GM19463 (cell line): Measurements from ENCODE around the gene LEKR1.
"Not testable (repeated sequence)": the region's sequence is repeated elsewhere in the genome, so short reads cannot be mapped to it uniquely, and the experiment has no call there.

Experiments
- ATAC-seq: cut with Tn5 transposase; IDR thresholded peaks from one replicate; pipeline ENCODE4 v1.9.1; 2021; ENCODE audit warnings: mild to moderate bottlenecking, moderate library complexity; ENCODE audit not compliant: unreplicated experiment

The LEKR1 gene

DNA sequence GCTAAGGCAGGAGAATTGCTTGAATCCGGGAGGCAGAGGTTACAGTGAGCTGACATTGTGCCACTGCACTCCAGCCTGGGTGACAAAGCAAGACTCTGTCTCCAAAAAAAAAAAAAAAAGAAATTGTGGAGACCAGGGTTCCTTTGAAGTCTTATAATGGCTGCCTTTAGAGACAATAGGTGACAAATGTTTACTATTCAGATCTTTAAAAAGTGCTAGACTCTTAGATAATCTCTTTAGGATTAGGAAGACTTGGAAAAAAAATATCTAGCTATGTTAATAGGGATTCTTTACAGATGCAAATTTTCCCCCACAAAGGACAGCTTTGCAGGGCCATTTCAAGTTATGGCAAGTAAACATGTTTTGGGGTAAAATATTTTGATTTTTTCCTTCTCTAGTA is 71.7 kb downstream of the LEKR1 start:
- not testable (repeated sequence) for ATAC-seq

DNA sequence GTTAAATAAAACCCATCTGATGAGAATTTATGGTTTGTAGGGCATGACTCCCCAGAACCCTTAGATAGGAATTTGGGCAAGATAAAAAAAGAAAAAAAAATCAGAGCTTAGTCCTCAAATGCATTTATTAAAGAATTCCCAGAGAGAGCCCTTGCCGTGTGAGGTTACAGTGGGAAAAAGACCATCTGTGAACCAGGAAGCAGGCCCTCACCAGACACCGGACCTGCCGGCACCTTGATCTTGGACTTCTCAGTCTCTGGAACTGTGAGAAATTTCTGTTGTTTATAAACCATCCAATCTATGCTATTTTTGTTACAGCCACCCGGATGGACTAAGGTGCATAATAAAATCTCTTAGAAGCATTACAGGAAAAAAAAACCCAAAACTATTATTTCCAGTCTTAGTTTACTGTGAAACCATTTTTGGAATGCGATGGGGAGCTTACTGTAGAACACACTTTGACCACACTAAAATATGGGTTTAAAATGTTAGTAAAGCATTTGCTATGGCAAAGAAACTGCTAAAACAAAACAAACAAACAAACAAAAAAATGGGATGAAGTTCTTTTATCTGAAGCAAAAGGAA is 72.2 kb downstream of the LEKR1 start:
- no peak for ATAC-seq

DNA sequence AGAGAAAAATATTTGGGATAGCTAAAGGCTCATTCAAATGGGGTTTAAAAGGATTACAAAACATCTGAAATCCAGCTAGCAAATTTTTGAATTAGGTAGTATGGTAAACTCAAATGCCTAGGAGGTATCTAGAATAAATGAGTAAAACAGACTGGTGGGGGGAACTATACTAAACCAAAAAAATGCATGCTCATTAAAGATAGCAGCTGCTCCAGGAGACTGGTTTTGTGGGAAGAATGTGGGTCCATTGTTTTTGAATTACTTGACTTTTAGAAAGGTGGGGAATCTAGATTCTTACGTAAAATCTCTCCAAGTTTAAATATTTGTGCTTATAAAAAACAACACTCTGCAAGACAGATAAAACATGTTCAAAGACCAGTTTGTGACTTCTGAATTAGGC is 73.8 kb downstream of the LEKR1 start:
- ATAC-seq: no peak

DNA sequence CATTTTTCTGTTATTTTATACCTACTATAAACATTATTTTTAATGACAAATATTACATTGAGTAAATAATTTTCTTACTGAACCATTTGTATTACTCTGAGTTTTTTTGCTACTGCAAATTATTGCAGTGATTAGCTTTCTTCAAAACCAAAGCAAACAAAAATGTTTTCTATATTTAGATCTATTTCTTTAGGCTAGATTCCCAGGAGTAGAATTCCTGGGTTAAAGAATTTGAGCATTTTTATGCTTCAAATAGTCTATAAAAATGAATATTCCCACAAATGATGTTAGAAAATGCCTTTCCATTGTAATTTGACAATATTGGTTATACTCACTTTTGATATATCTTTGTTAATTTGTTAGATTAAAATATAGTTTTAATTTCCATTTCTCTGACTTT is 76.8 kb downstream of the LEKR1 start:
- ATAC-seq: no peak

DNA sequence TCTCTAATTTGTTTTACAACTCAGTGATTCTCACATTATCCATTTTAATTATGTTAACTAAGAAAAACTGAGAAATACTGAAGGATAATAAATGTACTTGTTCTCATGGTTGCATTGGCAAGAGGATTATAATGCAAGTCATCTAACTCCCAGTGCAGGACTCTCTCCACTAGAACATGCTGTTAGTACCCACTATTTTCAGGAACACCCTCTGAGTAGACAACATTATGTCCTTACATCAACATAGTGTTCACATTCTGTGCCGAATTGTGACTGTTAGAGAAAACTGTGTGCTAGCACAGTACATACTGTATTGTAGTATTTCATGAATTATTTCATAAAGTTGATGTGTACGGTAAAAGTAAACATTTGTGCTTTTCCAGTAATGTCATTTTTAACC is 80.1 kb downstream of the LEKR1 start:
- ATAC-seq: no peak

DNA sequence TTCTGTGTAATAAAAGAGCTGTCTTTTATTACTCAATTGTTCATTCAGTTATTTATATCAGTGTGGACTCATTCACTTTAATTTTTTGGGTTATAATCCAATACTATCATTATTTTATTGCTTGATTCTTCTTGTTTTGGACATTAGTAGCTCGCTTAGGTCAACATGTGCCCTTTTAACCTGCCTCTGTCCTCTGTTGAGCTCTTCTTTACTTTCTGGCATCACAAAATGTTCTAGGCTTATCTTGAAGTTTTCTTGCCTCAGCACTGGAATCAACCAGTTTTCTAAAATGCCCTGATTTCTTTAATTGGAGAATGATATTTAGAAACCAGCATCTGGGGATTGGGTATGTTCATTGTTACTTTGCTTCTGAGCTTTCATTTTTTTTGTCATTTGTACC is 82.2 kb downstream of the LEKR1 start:
- ATAC-seq: no peak

DNA sequence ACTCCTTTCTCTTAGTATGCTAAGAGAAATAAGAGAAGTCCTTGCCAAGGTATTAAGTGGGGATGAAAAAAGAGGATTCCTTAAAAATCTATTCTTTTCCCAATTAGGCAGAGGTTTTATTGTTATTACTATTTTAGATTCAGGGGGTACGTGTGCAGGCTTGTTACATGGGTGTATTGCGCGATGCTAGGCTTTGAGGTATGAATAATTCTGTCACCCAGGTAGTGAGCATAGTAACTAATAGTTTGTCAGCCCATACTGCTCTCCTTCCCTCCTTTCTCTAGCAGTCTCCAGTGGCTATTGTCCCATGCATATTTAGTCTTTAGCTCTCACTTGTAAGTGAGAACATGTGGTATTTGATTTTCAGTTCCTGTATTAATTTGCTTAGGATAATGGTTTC is 83.9 kb downstream of the LEKR1 start:
- ATAC-seq: no peak

DNA sequence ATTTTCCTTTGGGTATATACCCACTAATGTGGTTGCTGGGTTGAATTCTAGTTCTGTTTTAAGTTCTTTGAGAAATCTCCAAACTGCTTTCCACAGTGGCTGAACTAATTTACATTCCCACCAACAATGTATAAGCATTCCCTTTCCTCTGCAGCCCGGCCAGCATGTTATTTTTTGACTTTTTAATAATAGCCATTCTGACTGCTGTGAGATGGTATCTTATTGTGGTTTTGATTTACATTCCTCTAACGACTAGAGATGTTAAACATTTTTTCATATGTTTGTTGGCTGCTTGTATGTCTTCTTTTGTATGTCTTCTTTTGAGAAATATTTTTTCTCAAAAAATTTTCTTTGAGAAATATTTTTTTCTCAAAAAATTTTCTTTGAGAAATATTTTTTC is 84.7 kb downstream of the LEKR1 start:
- ATAC-seq: not testable (repeated sequence)

DNA sequence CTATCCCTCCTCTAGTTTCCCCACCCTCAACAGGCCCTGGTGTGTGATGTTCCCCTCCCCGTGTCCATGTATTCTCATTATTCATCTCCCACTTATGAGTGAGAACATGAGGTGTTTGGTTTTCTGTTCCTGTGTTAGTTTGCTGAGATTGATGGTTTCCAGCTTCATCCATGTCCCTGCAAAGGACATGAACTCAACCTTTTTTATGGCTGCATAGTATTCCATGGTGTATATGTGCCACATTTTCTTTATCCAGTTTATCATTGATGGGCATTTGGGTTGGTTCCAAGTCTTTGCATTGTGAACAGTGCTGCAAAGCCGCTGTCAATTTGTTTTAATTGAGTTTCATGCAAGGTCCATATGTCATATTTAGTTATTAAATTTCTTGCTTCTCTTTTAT is 88.1 kb downstream of the LEKR1 start:
- not testable (repeated sequence) for ATAC-seq

DNA sequence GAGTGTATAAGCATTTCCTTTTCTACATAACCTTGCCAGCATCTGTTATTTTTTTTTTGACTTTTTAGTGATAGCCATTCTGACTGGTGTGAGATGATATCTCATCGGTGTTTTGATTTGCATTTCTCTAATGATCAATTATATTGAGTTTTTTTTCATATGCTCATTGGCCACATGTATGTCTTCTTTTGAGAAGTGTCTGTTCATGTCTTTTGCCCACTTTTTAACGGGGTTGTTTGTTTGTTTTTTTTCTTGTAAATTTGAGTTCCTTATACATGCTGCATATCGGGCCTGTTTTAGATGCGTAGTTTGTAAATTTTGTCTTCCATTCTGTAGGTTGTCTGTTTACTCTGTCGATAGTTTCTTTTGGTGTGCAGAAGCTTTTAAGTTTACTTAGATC is 89.2 kb downstream of the LEKR1 start:
- ATAC-seq: no peak

DNA sequence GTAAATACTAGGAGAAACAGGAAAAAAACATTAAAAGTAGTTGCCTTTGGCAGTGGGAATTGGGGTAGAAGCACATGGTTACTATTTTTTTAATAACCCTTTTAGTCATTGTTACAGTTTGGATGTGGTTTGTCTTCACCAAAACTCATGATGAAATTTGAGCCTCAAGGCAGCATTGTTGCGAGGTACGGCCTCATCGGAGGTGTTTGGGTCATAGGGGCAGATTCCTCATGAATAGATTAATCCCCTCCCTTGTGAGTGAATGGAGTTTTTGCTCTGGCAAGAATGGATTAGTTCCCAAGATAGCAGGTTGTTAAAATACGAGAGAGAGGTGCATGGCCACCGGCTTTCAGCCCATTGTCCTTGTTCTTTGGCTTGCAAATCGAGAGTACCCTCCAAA is 92.6 kb downstream of the LEKR1 start:
- no peak for ATAC-seq

DNA sequence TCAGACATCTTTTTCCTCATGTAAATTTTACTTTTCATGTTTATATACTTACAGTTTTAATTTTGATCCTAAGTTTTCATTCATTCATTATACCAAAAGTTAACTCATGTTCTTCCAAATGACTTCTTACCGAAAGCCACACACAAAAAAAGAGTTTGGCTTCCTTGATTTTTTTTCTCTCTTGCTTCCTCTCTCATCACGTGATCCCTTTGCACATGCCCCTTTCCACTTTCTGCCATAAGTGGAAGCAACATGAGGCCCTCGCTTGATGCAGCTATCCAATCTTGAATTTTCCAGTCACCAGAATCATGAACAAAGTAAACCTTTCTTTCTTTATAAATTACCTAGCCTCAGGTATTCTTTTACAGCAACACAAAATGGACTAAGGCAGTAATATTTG is 93.7 kb downstream of the LEKR1 start:
- ATAC-seq: no peak

DNA sequence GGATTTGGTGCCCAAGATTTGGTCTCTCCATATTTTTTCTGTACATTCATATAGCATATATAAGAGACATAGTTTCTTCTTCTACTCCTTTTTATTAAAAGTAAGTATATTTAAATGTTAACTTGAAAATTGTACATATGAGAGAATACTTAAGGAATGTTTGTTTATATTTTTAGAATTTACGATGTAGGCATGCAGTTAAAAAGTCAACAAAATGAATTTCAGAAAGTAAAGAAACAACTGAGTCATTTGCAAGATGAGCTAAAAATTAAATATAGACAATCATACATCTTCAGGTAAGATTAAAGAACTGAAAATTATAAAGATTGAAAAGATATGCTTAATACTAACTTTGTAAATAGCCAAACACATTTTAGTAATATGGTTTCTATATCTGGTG is 94.2 kb downstream of the LEKR1 start:
- no peak for ATAC-seq

DNA sequence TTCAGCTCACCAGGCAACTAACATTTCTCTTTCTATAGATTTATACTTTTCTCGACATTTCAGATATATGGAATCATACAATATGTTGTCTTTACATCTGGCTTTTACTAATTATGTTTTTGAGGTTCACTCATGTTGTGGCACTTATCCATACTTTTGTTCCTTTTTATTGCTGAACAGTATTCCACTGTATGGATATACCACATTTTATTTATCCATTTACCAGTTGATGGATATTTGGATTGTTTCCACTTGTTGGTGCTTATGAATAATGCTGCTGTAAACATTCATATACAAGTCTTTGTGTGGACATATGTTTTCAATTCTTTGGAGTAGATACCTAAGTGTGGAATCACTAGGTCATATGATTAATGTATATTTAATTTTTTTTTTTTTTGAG is 97.2 kb downstream of the LEKR1 start:
- no peak for ATAC-seq

DNA sequence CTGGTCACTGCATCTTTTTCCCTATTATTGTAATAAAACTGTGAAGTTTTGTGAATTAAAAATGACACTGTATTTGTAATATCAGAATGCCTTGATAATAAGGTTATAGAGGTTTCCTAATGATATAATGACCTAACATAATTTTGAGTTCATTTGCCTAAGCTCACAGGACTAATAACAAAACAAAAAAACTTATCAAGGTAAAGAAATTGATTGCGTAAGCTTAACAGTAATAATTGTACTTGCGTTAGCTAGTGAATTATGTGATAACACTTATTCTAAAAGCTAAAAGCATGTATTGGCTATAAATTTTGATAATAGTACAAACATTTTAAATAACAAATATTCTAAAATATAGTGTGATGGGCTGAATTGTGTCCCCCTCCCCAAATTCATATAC is 112.6 kb downstream of the LEKR1 start:
- ATAC-seq: no peak

DNA sequence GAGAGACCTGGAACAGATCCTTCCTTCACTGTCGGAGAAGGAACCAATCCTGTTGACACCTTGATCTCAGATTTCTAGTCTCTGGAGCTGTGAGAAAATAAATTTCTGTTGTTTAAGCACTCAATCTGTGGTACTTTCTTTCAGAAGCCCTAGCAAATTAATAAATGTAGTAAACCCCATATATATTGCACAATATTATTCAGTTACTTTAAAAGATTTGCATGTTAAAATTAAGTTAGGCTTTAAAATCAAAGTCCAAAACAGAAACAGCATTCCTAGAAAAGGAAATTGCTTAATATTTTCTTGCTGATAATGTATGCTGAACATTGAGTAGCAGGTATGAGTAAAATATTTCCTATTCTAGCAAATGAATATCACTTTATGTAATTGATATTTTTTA is 113.2 kb downstream of the LEKR1 start:
- no peak for ATAC-seq

DNA sequence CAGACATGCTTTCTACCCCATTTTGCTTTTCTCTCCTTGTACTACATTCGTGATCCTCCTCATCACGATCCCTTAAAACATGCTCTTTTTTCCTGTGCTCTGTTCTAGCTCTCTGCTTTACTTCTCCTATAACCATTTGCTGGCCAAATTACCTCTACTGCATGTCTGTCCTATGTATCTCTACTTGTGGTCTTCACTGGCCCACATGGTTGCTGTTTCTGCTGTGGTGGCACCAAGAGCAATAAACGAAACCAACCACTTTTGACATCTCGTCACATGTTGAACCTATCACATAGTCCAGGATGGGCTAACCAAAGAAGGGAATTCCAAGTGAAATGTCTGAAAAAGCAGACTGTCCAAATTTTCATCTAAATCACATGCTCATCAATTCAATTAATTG is 115.2 kb downstream of the LEKR1 start:
- no peak for ATAC-seq

DNA sequence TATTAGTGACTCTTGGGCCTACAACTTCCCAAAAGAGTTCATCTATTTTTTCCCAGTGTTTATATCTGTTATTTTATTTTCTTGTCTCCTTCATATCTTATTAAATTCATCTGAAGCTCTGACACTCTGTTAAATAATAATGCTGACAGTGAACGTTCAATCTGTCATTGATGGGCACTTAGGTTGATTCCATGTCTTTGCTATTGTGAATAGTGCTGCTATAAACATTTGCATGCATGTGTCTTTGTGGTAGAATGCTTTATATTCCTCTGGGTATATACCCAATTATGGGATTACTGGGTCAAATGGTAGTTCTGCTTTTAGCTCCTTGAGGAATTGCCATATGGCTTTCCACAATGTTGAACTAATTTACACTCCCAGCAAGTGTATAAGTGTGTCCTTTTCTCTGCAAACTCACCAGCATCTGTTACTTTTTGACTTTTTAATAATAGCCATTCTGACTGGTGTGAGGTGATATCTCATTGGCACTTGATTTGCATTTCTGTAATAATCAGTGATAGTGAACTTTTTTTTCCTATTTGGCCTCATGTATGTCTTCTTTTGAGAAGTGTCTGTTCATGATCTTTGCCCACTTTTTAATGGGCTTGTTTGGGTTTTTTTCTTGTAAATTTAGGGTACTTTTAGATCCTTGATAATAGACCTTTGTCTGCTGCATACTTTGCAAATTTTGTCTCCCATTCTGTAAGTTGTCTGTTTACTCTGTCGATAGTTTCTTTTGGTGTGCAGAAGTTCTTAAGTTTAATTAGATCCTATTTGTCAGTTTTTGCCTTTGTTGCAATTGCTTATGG is 122.5 kb downstream of the LEKR1 start:
- ATAC-seq: no peak

DNA sequence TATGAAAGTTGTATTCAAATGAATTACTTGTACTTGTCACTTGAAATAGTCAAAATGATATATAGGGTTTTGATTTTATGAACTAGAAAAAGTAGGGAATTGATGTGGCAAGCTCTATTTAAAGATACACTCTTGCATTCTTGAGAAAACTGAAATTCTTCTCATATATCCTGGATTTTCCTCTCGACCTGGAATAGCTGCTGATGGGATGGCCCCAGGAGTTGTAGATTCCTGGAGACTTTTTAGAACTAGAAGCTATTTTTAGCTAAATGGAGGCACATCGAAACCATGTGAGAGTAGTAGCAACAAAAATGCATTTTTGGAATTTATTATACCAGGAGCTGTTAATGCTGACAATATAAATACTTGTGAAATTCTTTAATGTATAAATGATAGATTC is 125.9 kb downstream of the LEKR1 start:
- no peak for ATAC-seq

DNA sequence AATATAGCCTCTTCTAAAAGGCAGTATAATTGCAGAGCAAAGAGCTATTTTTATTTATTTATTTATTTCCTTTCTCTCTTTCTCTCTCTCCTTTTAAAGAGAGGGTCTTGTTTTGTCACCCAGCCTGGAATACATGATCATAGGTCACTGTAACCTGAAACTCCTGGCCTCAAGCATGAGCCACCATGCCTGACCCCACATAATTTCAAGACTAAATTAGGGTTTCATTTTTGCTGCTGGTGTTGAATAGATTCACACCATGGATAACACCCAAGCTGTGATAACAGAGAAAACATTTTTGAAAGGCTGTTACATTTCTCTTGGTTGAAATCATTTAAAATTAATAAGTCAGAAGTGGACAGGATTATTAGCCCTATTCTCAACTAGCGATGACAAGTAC is 131.6 kb downstream of the LEKR1 start:
- ATAC-seq: peak; percentile 99

DNA sequence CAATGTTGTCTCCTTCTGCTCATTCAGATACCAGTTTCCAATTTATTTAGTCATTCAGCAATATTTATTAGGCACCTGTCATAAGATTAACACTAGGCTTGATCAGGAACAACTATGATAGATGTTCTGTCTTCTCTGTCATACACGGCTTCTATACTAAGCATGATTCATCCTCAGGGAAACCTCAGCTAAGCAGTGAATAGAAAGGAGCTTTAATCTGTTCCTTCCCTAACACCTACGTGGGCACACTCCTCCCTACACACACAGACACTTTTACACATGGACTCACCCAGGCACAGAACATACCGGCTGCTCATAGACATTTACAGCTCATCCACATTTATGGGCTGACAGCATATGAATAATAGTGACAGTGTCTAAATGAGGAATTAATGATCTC is 136.9 kb downstream of the LEKR1 start:
- ATAC-seq: no peak

DNA sequence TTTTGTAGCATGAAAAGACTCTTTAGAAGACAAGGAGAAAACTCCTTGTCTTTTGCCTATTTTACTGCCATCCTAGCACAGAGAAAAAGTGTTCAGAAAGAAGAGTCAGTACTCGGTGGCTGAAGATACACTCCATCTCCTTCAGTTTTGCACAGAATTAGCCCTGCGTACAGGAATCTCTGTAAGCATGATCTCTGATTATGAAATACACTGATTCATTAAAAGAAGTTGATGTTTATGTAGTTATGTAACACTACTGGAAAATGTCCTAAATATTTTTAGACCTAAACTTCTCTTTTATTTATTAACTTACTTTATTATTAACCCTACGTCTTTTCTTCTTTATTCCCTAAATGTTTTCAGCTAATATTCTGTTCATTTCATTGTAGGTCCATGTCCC is 138.4 kb downstream of the LEKR1 start:
- ATAC-seq: no peak

DNA sequence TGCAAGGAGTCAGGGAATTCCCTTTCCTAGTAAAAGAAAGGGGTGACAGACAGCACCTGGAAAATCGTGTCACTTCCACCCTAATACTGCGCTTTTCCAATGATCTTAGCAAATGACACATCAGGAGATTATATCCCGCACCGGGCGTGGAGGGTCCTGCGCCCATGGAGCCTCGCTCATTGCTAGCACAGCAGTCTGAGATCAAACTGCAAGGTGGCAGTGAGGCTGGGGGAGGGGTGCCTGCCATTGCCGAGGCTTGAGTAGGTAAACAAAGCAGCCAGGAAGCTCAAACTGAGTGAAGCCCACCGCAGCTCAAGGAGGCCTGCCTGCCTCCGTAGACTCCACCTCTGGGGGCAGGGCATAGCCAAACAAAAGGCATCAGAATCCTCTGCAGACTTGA is 140.2 kb downstream of the LEKR1 start:
- ATAC-seq: not testable (repeated sequence)
